ENCODE measurements around the gene SESN3.

DNA sequence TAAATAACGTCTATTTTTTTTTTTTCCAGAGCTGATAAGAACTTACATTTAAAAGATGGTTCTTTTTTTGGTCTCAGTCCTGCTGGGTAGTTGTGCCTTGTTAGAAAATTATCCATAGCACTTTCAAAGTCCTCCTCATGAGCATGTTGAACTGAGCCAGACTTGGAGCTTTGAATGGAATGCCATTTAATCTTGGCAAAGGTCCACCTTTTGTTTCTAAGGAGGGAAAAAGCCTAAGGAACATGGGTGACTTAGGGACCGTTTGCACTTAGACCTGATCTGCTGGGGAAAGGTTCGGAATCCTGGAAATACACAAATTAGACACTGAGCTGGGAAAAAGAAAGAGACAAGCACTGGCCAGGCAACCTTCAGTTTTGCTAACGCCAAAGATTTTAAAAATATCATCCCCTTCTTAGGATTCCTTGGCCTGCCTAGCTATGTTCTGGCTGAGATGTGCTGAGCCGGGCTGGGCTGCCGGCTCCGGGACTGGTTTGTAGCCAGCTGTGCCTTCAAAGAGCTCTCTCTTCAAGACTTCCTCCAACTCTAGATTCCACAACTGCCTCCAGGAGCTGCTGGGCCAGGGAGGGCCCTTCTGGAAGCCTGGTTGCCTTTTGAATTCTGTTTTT lies 74.0 kb downstream of the SESN3 start:
- TF ChIP-seq POLR2A (IDR thresholded peaks at IDR 0.05; ENCODE audit: low read depth, low read length) (no peak), TAF1 (IDR thresholded peaks at IDR 0.05; ENCODE audit: low read depth, low read length) (no peak), SPI1 (IDR thresholded peaks at IDR 0.05; ENCODE audit: low read depth, low read length) (no peak), POLR2AphosphoS5 (IDR thresholded peaks at IDR 0.05; ENCODE audit: low read depth, low read length) (no peak), POU2F2 (IDR thresholded peaks at IDR 0.05; ENCODE audit: low read depth, low read length) (no peak)

Measured in GM12891 (cell line).